Measurements from ENCODE around the gene BRSK1.

Gene BRSK1

DNA sequence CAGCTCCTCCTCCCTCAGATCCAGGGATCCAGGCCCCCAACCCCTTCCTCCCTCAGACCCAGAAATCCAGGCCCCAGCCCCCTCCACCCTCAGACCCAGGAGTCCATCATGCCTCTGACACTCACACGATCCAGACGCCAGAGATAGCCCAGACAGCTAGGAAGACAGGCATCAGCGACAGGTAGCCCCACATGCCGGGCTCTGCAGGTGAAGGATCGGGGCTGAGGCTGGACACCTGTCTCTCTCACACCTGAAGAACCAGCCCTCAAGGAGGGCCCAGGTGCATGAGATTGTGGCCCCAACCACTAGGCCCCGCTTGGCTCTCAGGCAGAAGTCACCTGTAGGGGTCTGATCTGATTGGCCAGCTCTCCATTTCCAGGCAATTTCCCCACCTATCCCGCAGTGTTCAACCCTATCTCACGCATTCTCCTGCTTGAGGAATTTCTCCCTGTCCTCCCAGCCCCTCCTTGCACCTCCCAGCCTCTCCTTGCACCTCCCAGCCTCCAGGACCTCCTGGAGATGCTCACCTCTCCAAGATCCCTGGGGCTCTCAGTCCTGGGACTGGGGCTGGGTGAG, 37.1 kb downstream of the BRSK1 start:
- no peak for TF ChIP-seq TAF1 (IDR thresholded peaks at IDR 0.05; ENCODE audit: borderline replicate concordance, insufficient read depth, low read length)
- TF ChIP-seq REST (IDR thresholded peaks at IDR 0.05; ENCODE audit: insufficient read depth in 1 of 2, low read depth in 2 of 2, low read length in 2 of 2), result no peak
- TF ChIP-seq POLR2AphosphoS5 (IDR thresholded peaks at IDR 0.05; ENCODE audit: low read depth, low read length), result no peak
- no peak for TF ChIP-seq SIN3A (IDR thresholded peaks at IDR 0.05; ENCODE audit: borderline replicate concordance, insufficient read depth, low read length)
- no peak for TF ChIP-seq FOXP2 (optimal IDR thresholded peaks at IDR 0.05; ENCODE audit: borderline replicate concordance, extremely low read depth, extremely low read length, insufficient read depth)

DNA sequence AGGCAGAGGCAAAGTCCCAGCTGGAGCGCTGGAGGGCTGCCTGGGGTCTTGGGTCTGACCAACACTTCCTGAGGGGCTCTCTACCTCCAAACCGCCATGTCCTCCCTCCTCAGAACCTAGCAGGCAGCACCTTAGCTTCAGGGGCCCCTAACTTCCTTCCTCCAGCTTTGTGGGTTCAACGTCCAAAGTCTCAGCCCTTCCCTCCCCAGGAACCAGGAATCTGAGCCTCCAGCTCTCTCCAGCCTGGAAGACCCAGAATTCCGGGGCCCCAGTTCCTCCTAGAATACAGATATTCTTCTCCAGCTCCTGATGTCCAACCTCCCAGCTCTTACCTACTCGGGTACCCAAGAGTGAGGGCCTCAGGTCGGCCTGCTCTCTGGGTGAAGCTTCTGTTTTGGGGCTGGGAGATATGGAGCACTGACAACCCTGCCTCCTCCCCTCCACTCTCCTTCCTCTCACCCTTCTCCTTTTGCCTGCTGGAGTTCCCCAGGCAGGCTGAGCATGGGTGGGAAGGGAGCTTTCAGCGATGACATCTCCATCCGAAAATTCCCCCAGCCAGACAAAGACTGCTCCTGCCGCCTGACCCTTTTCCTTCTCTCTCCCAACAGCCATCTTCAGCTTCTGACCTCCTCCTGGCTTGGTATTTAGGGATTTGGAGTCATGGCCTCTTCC, 37.8 kb downstream of the BRSK1 start:
- TF ChIP-seq TAF1 (IDR thresholded peaks at IDR 0.05; ENCODE audit: borderline replicate concordance, insufficient read depth, low read length) (no peak), SIN3A (IDR thresholded peaks at IDR 0.05; ENCODE audit: borderline replicate concordance, insufficient read depth, low read length) (no peak), REST (IDR thresholded peaks at IDR 0.05; ENCODE audit: insufficient read depth in 1 of 2, low read depth in 2 of 2, low read length in 2 of 2) (no peak), FOXP2 (optimal IDR thresholded peaks at IDR 0.05; ENCODE audit: borderline replicate concordance, extremely low read depth, extremely low read length, insufficient read depth) (no peak), POLR2AphosphoS5 (IDR thresholded peaks at IDR 0.05; ENCODE audit: low read depth, low read length) (no peak)

DNA sequence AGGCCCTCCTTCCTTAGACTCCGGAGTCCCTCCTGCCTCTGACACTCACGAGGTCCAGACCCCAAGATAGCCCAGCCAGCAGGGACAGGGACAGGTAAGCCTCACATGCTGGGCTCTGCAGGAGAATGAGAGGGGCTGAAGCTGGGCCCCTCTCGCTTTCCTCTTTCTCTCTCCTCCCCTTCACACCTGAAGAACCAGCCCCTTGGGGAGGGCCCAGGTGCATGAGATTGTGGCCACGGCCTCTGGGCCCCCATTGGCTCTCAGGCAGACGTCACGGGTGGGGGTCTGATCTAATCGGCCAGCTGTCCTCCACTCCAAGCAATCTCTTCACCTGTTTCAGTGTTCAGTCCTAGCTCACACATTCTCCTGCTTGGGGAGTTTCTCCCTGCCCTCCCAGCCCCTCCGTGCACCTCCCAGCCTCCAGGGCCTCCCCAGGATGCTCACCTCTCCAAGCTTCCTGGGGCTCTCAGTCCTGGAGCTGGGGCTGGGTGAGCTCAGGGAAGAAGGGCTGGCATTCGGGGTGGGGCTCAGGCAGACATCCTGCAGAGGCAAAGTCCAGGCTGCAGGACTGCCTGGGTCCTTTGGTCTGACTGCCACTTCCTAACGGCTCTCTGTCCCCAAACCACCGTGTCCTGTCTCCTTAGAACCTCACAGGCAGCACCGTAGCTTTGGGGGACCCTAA, 38.5 kb downstream of the BRSK1 start:
- TF ChIP-seq SIN3A (IDR thresholded peaks at IDR 0.05; ENCODE audit: borderline replicate concordance, insufficient read depth, low read length), result no peak
- no peak for TF ChIP-seq POLR2AphosphoS5 (IDR thresholded peaks at IDR 0.05; ENCODE audit: low read depth, low read length)
- no peak for TF ChIP-seq FOXP2 (optimal IDR thresholded peaks at IDR 0.05; ENCODE audit: borderline replicate concordance, extremely low read depth, extremely low read length, insufficient read depth)
- TF ChIP-seq TAF1 (IDR thresholded peaks at IDR 0.05; ENCODE audit: borderline replicate concordance, insufficient read depth, low read length), result no peak
- TF ChIP-seq REST (IDR thresholded peaks at IDR 0.05; ENCODE audit: insufficient read depth in 1 of 2, low read depth in 2 of 2, low read length in 2 of 2), result no peak

DNA sequence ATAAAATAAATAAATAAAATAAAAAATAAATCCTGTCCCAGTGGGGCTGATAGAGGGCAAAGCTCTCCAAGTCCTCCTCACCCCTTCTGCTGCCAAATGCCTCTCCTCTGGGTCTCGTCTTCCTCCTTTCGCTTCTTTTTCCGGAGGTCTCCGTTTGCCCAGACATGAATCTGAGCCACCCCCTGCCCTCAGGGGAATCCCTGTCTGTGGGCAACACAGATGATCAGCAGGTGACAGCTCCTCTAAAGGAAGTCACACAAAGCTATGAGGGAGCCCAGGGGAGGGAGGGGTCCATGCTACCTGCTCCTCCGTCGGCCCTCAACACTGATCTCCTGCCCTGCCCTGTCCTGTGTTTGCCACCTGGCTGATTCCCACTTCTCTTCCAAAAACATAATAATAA, 40.9 kb downstream of the BRSK1 start:
- TF ChIP-seq FOXP2 (optimal IDR thresholded peaks at IDR 0.05; ENCODE audit: borderline replicate concordance, extremely low read depth, extremely low read length, insufficient read depth) (no peak), TAF1 (IDR thresholded peaks at IDR 0.05; ENCODE audit: borderline replicate concordance, insufficient read depth, low read length) (no peak), SIN3A (IDR thresholded peaks at IDR 0.05; ENCODE audit: borderline replicate concordance, insufficient read depth, low read length) (no peak), REST (IDR thresholded peaks at IDR 0.05; ENCODE audit: insufficient read depth in 1 of 2, low read depth in 2 of 2, low read length in 2 of 2) (no peak), POLR2AphosphoS5 (IDR thresholded peaks at IDR 0.05; ENCODE audit: low read depth, low read length) (no peak)
